Measurements from ENCODE around the gene SPECC1L.

The SPECC1L gene

GRCh38 chr22:24393012-24393559, 122.5 kb downstream of the SPECC1L start:
- in situ Hi-C loops (cut with HindIII; ENCODE audit: low sequenced_read_pairs), result no loop called here

GRCh38 chr22:24393848-24394247, 123.2 kb downstream of the SPECC1L start:
- in situ Hi-C loops (cut with HindIII; ENCODE audit: low sequenced_read_pairs), result no loop called here

- in situ Hi-C loops (cut with HindIII; ENCODE audit: low sequenced_read_pairs), result no loop called here
These were observed 123.6 kb downstream of the SPECC1L start for GRCh38 chr22:24394254-24394653.

- in situ Hi-C loops (cut with HindIII; ENCODE audit: low sequenced_read_pairs), result no loop called here
These were observed 127.8 kb downstream of the SPECC1L start for GRCh38 chr22:24398409-24398808.

- in situ Hi-C loops (cut with HindIII; ENCODE audit: low sequenced_read_pairs), result no loop called here
These were observed 129.5 kb downstream of the SPECC1L start for GRCh38 chr22:24400034-24400725.

- in situ Hi-C loops (cut with HindIII; ENCODE audit: low sequenced_read_pairs), result no loop called here
These were observed 130.3 kb downstream of the SPECC1L start for GRCh38 chr22:24400726-24401596.

GRCh38 chr22:24401931-24402367, 131.3 kb downstream of the SPECC1L start:
- in situ Hi-C loops (cut with HindIII; ENCODE audit: low sequenced_read_pairs), result no loop called here

- in situ Hi-C loops (cut with HindIII; ENCODE audit: low sequenced_read_pairs), result no loop called here
These were observed 132.0 kb downstream of the SPECC1L start for GRCh38 chr22:24402460-24403192.

GRCh38 chr22:24403346-24403745, 132.7 kb downstream of the SPECC1L start:
- in situ Hi-C loops (cut with HindIII; ENCODE audit: low sequenced_read_pairs), result no loop called here

- in situ Hi-C loops (cut with HindIII; ENCODE audit: low sequenced_read_pairs), result no loop called here
These were observed 134.1 kb downstream of the SPECC1L start for GRCh38 chr22:24404561-24405275.

- in situ Hi-C loops (cut with HindIII; ENCODE audit: low sequenced_read_pairs), result no loop called here
These were observed 135.1 kb downstream of the SPECC1L start for GRCh38 chr22:24405631-24406321.

GRCh38 chr22:24406322-24407277, 136.0 kb downstream of the SPECC1L start:
- in situ Hi-C loops (cut with HindIII; ENCODE audit: low sequenced_read_pairs), result no loop called here

- in situ Hi-C loops (cut with HindIII; ENCODE audit: low sequenced_read_pairs), result no loop called here
These were observed 136.6 kb downstream of the SPECC1L start for GRCh38 chr22:24407278-24407665.

GRCh38 chr22:24407884-24408283, 137.3 kb downstream of the SPECC1L start:
- in situ Hi-C loops (cut with HindIII; ENCODE audit: low sequenced_read_pairs), result no loop called here

- in situ Hi-C loops (cut with HindIII; ENCODE audit: low sequenced_read_pairs), result no loop called here
These were observed 138.0 kb downstream of the SPECC1L start for GRCh38 chr22:24408630-24409029.

- in situ Hi-C loops (cut with HindIII; ENCODE audit: low sequenced_read_pairs), result no loop called here
These were observed 139.1 kb downstream of the SPECC1L start for GRCh38 chr22:24409707-24410106.

- in situ Hi-C loops (cut with HindIII; ENCODE audit: low sequenced_read_pairs), result no loop called here
These were observed 139.7 kb downstream of the SPECC1L start for GRCh38 chr22:24410110-24410856.

Data from DLD1 (cell line).